IPS-NIHi7 (cell line): Measurements from ENCODE around the gene CACUL1.

Source experiments
- DNase-seq: peaks from one replicate; pipeline ENCODE4 v3.0.0; 2012; ENCODE audit warnings: mixed read lengths; ENCODE audit errors: extremely low spot score

The CACUL1 gene

DNA sequence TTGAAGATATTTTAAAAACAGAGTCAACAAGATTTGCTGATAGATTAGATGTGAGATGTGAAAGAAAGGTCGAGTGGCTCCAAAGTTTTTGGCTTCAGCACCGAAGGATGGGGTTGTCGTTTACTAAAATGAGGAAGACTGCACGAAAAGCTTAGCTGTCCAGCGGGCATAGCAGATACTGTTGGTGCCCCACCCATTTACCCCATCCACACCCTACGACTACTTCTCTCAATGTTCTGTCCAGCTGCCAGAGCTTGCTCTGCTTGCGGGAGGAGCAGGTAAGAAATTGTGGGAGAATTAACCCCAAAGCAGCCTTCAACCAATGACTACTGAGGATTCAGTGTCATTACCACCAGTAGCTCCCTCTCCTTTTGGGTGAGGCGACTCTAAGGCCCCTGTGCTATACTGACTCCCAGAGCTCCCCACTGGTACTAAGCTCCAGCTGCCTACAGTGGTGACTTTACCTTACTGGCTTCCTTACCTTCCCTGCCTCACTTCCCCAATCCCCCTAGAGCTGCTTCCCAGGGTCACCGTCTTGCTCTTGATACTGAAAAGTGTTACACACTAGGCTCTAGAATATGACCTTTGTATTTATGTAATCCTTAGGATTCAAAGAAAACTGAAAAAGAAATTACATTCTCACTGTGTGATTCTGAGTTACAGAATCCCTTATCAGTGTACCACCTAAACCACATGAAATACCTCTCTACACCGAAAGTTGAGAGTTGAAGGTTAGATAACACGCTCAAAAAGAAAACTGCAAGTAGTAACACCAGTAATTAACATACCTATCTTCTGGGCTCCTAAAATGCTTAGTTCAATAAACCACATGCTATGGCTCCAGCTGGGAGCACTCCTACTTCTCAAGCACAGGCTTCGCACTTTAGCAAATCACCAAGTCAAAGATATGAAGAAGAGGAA is 22.3 kb downstream of the CACUL1 start:
- DNase-seq = peak; percentile 18

DNA sequence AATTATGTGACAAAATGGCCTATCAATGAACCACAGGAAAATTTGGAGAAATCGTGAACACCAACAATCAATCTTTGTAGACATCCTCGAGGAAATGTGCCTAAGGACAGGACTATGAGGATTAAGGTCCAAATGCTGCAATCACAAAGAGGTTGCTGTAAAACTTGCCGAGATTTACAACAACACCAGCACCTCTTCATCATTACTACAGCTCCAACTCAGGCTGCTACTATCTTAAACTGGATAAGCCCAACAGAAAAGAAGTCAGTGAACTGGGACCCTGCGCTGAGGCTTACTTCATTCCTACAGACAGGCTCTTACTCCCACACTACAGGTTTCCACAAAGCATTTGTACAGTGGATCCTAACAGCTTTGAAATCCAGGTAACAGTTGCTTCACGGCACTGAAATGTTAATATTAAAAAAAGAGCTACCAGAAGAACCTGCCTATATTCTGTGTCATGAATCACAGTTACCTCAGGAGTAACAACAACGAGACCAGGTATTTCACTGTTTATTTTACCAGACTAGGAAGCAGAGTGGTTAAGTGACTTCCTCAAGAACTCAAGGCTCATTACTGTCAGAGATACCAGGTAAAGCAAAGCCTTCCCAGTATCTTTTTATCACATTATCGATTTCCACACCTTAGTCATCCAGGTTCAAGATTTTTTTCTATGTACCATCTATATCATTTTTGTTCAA is 23.9 kb downstream of the CACUL1 start:
- no peak for DNase-seq

GRCh38 chr10:118729641-118730258 is 25.0 kb downstream of the CACUL1 start:
- no peak for DNase-seq

- no peak for DNase-seq
Measured at GRCh38 chr10:118729200-118729599, 25.6 kb downstream of the CACUL1 start.

DNA sequence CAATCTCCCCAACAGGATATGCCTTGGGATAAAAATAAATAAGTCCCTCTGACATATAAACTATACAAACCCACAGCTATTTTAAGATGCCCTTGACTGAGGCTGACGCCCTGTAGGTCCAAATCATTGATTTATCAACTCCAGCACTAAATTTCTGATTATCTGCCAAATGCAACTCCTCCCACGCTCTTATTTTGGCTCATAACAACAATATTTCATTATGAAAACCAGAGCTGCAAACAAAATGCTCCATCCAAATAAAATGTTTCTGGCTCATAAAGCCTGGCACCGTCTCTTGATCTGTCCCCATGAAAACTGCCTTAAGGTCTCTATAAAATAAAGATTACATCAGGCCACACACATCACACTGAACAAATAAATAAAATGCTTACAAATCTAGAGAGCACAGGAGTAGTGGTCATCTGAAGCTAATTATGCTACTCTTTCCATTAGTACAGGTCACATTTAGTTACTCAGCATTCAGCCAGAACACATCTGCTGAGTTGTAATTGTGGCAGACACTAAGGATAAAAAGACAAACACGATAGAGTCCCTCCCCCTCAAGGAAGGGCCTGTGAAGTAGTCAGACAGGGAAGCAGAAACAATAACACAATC is 28.8 kb downstream of the CACUL1 start:
- no peak for DNase-seq

GRCh38 chr10:118723466-118723865 is 31.3 kb downstream of the CACUL1 start:
- DNase-seq = no peak

- DNase-seq = no peak
Measured at GRCh38 chr10:118721539-118721876, 33.3 kb downstream of the CACUL1 start.

DNA sequence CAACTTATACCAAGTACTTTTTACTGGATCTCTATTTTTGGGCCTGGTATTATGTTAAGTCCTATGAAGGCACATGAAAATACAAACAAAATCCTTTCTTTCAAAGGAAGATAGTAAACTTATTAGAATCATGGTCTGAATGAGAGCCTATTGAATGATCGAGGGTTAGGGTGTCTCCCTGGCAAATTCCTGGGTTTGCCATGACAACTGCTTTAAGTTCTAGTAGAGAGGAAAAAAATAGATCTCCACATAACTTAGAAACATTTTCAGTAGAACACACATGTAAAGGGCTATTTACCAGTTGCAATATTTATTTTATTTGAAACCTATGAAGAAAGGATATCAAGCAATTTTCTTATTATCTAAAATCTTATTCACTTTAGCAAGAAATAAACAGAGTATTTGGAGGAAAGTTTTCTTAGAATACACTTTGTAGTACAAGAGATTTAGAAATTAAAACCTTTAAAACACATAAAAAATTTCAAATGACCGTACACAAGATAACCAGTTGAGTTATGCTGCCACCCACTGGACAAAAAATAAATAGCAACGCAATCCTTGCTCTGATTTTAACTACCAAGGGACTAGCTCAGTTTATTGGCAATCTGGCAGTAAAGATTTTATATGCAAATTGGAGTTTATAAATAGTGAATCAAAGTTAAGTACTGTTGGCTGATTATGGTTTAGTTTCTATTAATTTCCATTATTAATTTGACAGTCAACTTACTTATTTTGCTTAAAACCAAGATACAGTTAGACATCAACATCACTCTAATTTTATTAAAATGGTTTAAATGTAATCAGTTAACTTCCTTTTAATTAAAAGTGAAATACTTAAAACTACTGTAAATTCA is 33.9 kb downstream of the CACUL1 start:
- peak; percentile 18 for DNase-seq

- no peak for DNase-seq
Measured at GRCh38 chr10:118714366-118714765, 40.4 kb downstream of the CACUL1 start.

- peak; percentile 24 for DNase-seq
Measured at GRCh38 chr10:118712930-118713634, 41.7 kb downstream of the CACUL1 start.

DNA sequence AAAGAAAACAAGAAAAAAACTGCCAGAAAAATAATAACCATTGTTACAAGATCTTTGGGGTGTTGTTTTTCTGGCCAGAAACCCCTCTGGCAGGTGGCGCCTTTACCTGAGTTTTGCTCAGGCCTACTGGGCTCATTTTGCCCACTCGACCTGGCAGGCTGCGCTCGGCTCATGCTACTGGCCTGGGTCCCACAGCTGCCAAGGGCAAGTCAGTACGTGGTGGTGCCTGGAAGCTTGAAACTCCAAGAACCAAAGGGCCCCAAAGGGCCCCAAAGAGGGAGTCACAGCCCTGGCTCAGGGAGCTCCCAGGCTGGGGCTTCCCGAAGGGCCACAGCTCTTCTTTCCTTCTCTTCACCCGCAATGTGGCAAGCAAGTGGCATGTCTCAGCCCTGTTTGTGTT is 42.7 kb downstream of the CACUL1 start:
- DNase-seq = no peak

GRCh38 chr10:118710487-118710886 is 44.3 kb downstream of the CACUL1 start:
- DNase-seq = no peak

DNA sequence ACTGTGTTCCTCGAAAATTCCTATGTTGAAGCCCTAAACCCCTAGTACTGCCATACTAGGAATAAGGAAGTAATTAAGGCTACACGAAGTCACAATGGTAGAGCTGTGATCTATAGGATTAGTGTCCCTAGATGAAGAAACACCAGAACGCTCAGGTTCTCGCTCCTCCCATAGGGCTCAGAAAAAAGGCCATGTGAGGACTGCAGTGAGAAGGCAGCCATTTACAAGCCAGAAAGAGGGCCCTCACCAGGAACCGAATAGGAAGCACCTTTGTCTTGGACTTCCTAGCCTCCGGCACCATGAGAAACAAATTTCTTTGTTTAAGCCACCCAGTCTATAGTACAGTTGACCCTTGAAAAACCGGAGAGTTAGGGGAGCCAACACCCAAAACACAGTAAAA is 46.2 kb downstream of the CACUL1 start:
- DNase-seq = no peak

DNA sequence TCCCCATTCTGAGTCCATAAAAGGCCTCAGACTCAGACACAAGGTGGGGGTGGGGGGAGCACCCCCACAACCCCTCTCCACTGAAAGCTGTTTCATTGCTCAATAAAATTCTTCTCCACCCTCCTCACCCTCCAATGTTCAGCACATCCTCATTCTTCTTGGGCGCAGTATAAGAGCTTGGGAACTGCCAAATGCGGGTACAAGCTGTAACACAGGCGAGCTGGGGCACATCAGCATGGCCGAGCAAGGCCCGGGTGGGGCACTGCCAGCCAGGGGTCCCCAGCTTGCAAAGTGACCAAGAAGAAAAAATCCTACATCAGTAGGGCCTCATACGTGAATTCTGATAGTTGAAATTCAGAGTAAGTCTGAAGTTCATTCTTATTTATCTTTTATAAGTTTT is 50.1 kb downstream of the CACUL1 start:
- no peak for DNase-seq

GRCh38 chr10:118701529-118702323 is 53.0 kb downstream of the CACUL1 start:
- DNase-seq = no peak

GRCh38 chr10:118698421-118698820 is 56.3 kb downstream of the CACUL1 start:
- peak; percentile 45 for DNase-seq

DNA sequence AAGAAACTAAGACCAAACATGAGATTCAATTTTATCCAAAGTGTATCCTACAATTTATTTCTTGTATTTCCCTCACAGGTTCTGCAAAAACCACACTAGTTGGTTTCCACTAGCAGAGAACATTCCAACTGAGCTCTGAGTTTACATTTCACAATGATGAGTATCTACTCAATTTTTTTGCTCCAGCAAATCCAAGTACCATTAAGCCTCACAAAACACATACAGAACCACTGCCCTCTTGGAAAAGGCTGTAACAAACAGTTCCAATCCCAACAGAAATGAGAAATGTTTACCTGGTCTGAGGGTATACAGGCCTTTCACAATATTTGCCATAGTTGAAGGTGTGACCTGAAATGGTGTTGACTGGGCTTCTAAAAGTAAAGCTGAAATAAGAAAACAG is 59.9 kb downstream of the CACUL1 start:
- no peak for DNase-seq

GRCh38 chr10:118692872-118693271 is 61.9 kb downstream of the CACUL1 start:
- DNase-seq = no peak

- no peak for DNase-seq
Measured at GRCh38 chr10:118689070-118689858, 65.5 kb downstream of the CACUL1 start.
